NCI-H446 treated with DMSO at 0.1 percent for 48 hours (cell line): ENCODE data around the gene PIWIL1.

Source experiments
- DNase-seq: peaks from one replicate; lab custom pipeline; 2025; lab: John Stamatoyannopoulos, UW

The PIWIL1 gene

GRCh38 chr12:130374083-130374482 is 36.4 kb downstream of the PIWIL1 start:
- DNase-seq = no peak

- no peak for DNase-seq
Observed at GRCh38 chr12:130375296-130376287, 37.9 kb downstream of the PIWIL1 start.

DNA sequence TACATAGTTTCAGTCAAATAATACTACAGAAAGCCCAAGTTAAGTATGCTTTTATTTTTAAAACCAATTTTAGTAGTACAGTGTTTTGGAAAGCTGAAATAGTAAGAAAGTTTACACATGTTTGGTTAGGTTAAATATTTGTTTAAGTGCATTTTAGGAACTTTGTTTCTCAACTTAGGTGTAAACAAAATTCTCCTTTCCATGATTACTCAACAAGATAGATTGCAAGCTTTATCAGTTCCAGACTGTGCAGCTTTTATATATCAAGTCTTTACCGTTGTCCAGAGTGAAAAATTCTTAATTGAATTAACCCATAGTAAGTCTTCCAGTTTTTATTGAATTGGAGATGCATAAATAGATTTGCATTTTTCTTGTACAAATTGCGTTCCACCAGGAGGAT is 45.1 kb downstream of the PIWIL1 start:
- DNase-seq = no peak

DNA sequence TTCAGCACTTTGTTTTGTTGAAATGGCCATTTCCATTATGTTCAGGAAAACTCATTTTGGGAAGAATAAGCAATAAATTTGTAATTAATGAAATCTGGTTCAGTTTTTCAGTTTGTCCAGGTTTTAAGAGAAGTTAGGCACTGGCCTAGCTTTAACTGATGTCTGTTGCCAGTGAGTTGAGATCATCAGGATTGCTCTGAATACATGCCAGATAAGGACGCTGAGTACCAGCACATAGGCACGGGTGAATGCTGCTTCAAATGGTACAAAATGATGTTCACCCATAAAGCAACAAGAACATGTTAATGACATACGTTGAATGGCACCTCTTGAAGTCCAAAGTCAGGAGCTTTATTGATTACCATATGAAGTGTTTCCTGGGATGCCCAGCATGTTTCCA is 46.5 kb downstream of the PIWIL1 start:
- DNase-seq = no peak

GRCh38 chr12:130385193-130385592 is 47.5 kb downstream of the PIWIL1 start:
- DNase-seq = no peak

DNA sequence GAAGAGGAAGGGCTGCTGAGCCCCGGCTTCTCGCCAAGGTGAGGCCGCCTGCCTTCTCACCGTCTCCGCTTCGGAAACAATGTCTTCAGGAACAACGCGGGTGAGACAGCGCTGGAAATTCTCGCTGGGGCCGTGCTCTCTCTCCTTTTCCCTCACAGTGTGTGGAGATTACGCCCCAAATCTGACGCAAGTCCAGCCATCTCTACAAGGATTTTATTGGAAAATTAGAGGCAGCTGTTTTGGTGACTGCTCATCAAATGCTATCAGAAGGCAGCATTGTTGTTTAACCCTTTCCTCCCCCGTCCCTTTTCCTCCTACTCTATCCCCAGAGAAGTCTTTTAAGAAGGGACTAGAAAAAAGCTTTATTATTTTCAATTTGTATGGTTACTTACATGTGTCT is 53.5 kb downstream of the PIWIL1 start:
- no peak for DNase-seq

DNA sequence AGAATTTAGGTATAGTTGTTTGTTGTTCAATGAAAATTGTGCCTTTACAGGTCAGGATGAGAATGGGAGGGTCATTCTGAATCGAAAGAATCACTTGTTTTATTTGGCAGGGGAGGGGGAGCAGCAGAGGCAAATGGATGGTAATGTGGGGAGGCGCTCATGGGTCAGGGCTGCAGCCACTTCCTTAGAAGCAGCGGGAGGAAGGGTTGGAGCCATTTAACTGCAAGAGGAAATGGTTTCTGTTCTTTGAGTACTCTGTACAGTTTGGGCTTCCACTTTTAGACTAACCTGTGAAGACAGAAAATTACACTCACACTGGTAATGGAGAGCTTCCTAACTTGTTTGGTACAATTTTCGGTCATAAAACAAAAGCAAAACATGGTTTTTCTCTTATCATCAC is 57.2 kb downstream of the PIWIL1 start:
- no peak for DNase-seq

GRCh38 chr12:130396667-130397066 is 59.0 kb downstream of the PIWIL1 start:
- no peak for DNase-seq

DNA sequence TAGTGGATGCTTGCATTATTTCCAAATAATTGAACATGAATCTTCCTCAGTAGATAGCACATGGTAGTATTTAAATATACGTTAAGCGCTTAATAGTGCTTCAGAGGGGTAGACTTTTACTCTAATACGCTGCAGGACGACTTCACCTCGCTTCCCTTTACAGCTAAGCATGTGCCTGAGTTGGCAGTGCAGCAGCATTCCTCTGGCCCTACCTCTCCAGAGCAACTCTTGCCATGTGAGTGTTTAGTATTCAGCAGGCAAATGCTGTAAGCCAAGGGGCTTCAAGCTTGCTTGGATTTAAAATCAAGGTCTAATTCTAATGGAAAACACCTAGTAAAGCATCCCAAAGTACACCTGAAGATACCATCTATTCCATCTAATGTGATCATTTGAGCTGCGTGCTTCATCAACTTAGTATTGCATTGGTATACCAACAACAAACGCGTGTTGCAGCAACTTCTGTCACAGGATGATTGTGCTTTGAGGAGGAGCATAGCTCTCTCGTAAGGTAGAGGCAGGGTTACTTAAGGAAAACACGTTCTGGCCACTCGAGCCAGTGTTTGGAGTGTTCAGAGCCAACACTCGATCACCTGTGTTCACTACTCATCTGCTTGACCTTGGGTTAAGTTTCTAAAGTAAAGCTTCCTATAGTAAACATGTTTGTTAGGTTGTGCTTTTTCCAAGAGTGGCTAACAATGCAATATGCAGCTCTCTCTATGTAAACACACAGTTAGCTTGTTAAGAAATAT is 60.6 kb downstream of the PIWIL1 start:
- no peak for DNase-seq

DNA sequence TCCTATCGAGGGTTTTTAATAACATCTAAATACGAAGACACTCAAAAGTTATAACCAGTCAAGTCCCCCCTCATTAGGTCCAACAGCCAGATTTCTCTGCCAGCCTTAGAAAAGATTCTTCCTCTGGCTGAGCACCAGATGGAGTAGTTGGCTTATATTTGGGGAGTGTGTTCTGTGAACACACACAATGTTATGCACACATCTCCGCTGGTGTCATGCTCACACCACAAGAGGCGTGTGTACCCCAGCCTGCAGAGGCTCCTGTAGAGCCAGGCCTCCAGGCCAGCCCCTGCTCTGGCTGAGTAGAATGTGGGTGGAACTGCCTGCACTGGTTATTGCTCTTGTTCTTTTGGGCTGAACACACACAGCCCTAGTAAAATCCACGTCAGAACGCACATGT is 64.0 kb downstream of the PIWIL1 start:
- DNase-seq = no peak

GRCh38 chr12:130405332-130405731 is 67.6 kb downstream of the PIWIL1 start:
- no peak for DNase-seq

GRCh38 chr12:130412384-130412783 is 74.7 kb downstream of the PIWIL1 start:
- no peak for DNase-seq

DNA sequence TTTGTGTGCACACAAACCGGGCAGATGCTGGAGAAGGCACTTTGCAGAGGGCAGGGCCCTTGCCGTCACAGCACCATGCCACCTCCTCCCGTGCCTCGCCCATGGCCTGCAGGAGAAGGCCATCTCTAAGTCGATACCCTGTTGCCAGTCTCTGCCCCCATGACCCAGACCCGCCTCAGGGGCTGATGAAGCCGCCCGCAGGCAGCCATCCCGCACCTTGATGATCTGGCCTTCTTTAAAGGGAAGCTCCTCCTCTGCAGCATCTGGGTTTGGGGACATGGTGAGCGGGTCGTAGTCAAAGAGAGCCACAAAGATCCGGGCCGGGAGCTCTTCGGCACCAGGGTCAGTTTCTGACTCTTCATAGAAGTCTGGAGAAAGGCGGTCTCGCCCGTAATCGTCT is 76.2 kb downstream of the PIWIL1 start:
- no peak for DNase-seq

- DNase-seq = no peak
Observed at GRCh38 chr12:130414381-130414780, 76.7 kb downstream of the PIWIL1 start.

- DNase-seq = no peak
Observed at GRCh38 chr12:130418251-130418650, 80.6 kb downstream of the PIWIL1 start.

DNA sequence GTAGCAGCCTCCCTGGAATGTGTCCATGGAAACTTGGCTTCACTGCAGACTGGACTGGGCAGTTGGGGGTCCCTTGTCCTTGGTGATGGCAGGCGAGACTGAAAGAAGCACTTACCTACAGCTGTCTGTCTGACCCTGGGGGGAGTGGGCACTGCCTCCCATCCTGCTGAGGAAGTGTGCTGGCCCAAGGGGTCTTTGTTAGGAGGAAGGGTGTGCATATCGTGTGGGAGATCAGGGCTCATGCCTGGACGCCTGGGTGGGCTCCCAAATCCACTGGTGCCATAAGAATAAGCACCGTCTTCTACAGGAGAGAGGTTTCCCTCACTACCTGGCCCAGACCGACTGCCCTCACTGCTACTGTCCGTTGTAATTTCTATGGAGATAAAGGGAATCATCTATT is 81.4 kb downstream of the PIWIL1 start:
- no peak for DNase-seq

GRCh38 chr12:130420071-130420470 is 82.4 kb downstream of the PIWIL1 start:
- no peak for DNase-seq

GRCh38 chr12:130421896-130422295 is 84.2 kb downstream of the PIWIL1 start:
- no peak for DNase-seq
